Articular chondrocyte of knee joint (primary cell): ENCODE results near the gene CIART. TPM values are rescaled to one million over a fixed set of nuclear protein-coding genes. Genes with fewer than 3 reads are reported as not detected.

Source experiments
- small RNA-seq: library from RNA; depleted of rRNA; stranded (forward); fragments of <200 nt; gene quantifications from one replicate; pipeline ENCODE3, GENCODE V24; 2012
- total RNA-seq: library from RNA; depleted of rRNA; stranded (reverse); fragments of >200 nt; gene quantifications from 2 replicates; pipeline ENCODE4 v1.2.3, GENCODE V29; 2012

Gene CIART
- total RNA-seq, result 13.1 and 14.1 TPM in 2 replicates

GRCh38 chr1:150281758-150282557 lies at the start of gene CIART:
Gene CIART, plus strand, starts transcription at chr1:150282554. Its CDS starts 714 bp downstream, at chr1:150283268.

GRCh38 chr1:150235852-150236613 lies 46.3 kb upstream of the CIART start, which contains the start of gene ANP32E:
Gene ANP32E, minus strand, starts transcription at chr1:150236112. Its CDS starts 326 bp downstream, at chr1:150235786.

GRCh38 chr1:150257624-150258585 lies 24.4 kb upstream of the CIART start, which contains the start of gene CA14:
Gene CA14, plus strand, starts transcription at chr1:150257774. Its CDS starts 355 bp downstream, at chr1:150258129.

GRCh38 chr1:150268705-150269403 lies 13.5 kb upstream of the CIART start, which contains the start of gene APH1A:
Gene APH1A, minus strand, starts transcription at chr1:150269016. Its CDS starts 206 bp downstream, at chr1:150268810.

GRCh38 chr1:150293433-150294253 lies 11.3 kb downstream of the CIART start, which contains the start of gene MRPS21:
Gene MRPS21, plus strand, starts transcription at chr1:150293861. Its CDS starts 506 bp downstream, at chr1:150294367.

Small RNAs within 50 kb of the gene (small RNA-seq; reads per million reads assigned to genes)
- 0.92 reads per million, percentile 38 among the genes with 10 or more reads in this experiment for gene RNU2-17P

Other genes with a start within 250 kb of the CIART start
- gene VPS45, start 214.8 kb upstream of the CIART start, total RNA-seq, result 53.1 and 55.7 TPM in 2 replicates
- 34.6 and 38.8 TPM in 2 replicates for gene PLEKHO1, start 132.6 kb upstream of the CIART start, total RNA-seq
- gene ANP32E, start 46.4 kb upstream of the CIART start, total RNA-seq, result 31.1 and 35.0 TPM in 2 replicates
- gene CA14, start 24.8 kb upstream of the CIART start, total RNA-seq, result not detected in 2 replicates
- gene APH1A, start 13.5 kb upstream of the CIART start, total RNA-seq, result 120 and 129 TPM in 2 replicates
- gene C1orf54, start 9.8 kb upstream of the CIART start, total RNA-seq, result 17.7 and 20.8 TPM in 2 replicates
- 32.3 and 33.1 TPM in 2 replicates for gene MRPS21, start 11.3 kb downstream of the CIART start, total RNA-seq
- 38.7 and 39.3 TPM in 2 replicates for gene PRPF3, start 39.0 kb downstream of the CIART start, total RNA-seq
- gene RPRD2, start 81.6 kb downstream of the CIART start, total RNA-seq, result 16.5 and 17.2 TPM in 2 replicates
- 13.9 and 14.2 TPM in 2 replicates for gene TARS2, start 204.9 kb downstream of the CIART start, total RNA-seq
- gene ECM1, start 225.6 kb downstream of the CIART start, total RNA-seq, result 23.8 and 29.9 TPM in 2 replicates
- not detected in 2 replicates for gene FALEC, start 233.2 kb downstream of the CIART start, total RNA-seq